ENCODE results near the gene B3GNT5. TPM values are rescaled to one million over a fixed set of nuclear protein-coding genes. Genes with fewer than 3 reads are reported as not detected.

Gene B3GNT5
- total and polyA plus RNA-seq, 2 donors (not counting 3 experiments of a cell fraction or from before 2014, with no cell fraction given): 4.1 to 25.6 TPM

- dilution Hi-C loops (cut with MboI; ENCODE audit: extremely low pct_ligation_motif_present, low sequenced_read_pairs): no loop called here
- no peaks in the 10 kb centered on the region for H4K20me1 ChIP-seq (replicated peaks; ENCODE audit: control insufficient read depth, extremely low read depth, insufficient read depth, low read length)
- ChIA-PET POLR2A (no interaction called here), CTCF (no interaction called here)
- TF ChIP-seq EZH2 (IDR thresholded peaks at IDR 0.05; ENCODE audit: borderline replicate concordance, low read depth, low read length, severe bottlenecking) (no peak), FOS (IDR thresholded peaks at IDR 0.05; ENCODE audit: borderline replicate concordance, insufficient read depth, low read length) (no peak), GATA2 (IDR thresholded peaks at IDR 0.05; ENCODE audit: insufficient read depth, insufficient read length, low read depth, low read length) (no peak), POLR2AphosphoS5 (IDR thresholded peaks at IDR 0.05; ENCODE audit: insufficient read depth, low read depth, low read length) (no peak), JUN (IDR thresholded peaks at IDR 0.05; ENCODE audit: borderline replicate concordance, insufficient read depth, insufficient read length, low read depth) (no peak), CTCF (IDR thresholded peaks at IDR 0.05; ENCODE audit: extremely low read depth in 1 of 2, insufficient read depth in 1 of 2, low read depth in 1 of 2, low read length in 2 of 2) (no peak), POLR2A (IDR thresholded peaks at IDR 0.05; ENCODE audit: low read depth, low read length) (no peak), MYC (IDR thresholded peaks at IDR 0.05; ENCODE audit: low read depth, low read length) (no peak)
- TF ChIP-seq, protein P1, sequence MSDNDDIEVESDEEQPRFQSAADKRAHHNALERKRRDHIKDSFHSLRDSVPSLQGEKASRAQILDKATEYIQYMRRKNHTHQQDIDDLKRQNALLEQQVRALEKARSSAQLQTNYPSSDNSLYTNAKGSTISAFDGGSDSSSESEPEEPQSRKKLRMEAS (IDR thresholded peaks at IDR 0.05; ENCODE audit: insufficient read depth, insufficient read length): no peak
- intact Hi-C loops (cut with micrococcal nuclease): no loop called here
- H3K9ac ChIP-seq (replicated peaks; ENCODE audit: extremely low read depth, insufficient read depth, low read length): no peak overlapping the region
- FAIRE-seq (no peak), DNase-seq (ENCODE audit: low read depth, low spot score) (no peak)
- H3K27me3 ChIP-seq (ENCODE audit: control insufficient read depth in 2 of 2, insufficient read depth in 2 of 2, low read length in 2 of 2): no peaks in the 10 kb centered on the region
- H3K9me3 ChIP-seq (replicated peaks; ENCODE audit: control insufficient read depth, insufficient read depth, low read length): no peaks in the 10 kb centered on the region
- H3K9me1 ChIP-seq (replicated peaks; ENCODE audit: control insufficient read depth, extremely low read depth, insufficient read depth, low read length): no peaks in the 10 kb centered on the region
- peaks cover 24% of the 10 kb centered on the region for H3K4me1 ChIP-seq (ENCODE audit: control insufficient read depth, extremely low read depth, insufficient read depth, low read length)
- peaks cover 25% of the 10 kb centered on the region for H3K79me2 ChIP-seq (ENCODE audit: control insufficient read depth, insufficient read depth, low read length)
- H3K4me2 ChIP-seq (ENCODE audit: insufficient read depth, low read length): no peak overlapping the region
- H3K36me3 ChIP-seq (ENCODE audit: control insufficient read depth in 2 of 2, extremely low read depth in 1 of 2, insufficient read depth in 2 of 2, low read length in 2 of 2): peaks cover 0 to 9% of the 10 kb centered on the region in 2 experiments
- H3K27ac ChIP-seq (ENCODE audit: insufficient read depth, low read depth, low read length): no peak overlapping the region
- H3K4me3 ChIP-seq (replicated peaks in 1 of 3; ENCODE audit: insufficient read depth in 1 of 3, low read depth in 1 of 3, low read length in 3 of 3): no peak overlapping the region
- BruUV-seq (replicated peaks): no TSS peak
- no peak overlapping the region for H2AFZ ChIP-seq (ENCODE audit: low read depth, low read length)
These were observed 16.3 kb downstream of the B3GNT5 start for GRCh38 chr3:183269345-183269744.
